SIG-M5 (cell line): ENCODE data around the gene MYLK2.
"Not testable (repeated sequence)": the region's sequence is repeated elsewhere in the genome, so short reads cannot be mapped to it uniquely, and the experiment has no call there.

ENCODE experiments used
- DNase-seq: peaks from one replicate; lab custom pipeline; 2025; lab: John Stamatoyannopoulos, UW

MYLK2 gene

GRCh38 chr20:31819083-31819784 lies at the start of gene MYLK2:
Gene MYLK2 (plus strand): TSS chr20:31819356. CDS start chr20:31819581, 225 bp downstream.
- no peak for DNase-seq

- no peak for DNase-seq
Observed at GRCh38 chr20:31769681-31770080, 49.5 kb upstream of the MYLK2 start.

- DNase-seq = no peak
Observed at GRCh38 chr20:31770243-31770642, 48.9 kb upstream of the MYLK2 start.

GRCh38 chr20:31774408-31774807 lies 44.7 kb upstream of the MYLK2 start:
- DNase-seq = no peak

- no peak for DNase-seq
Observed at GRCh38 chr20:31780839-31781238, 38.3 kb upstream of the MYLK2 start.

- DNase-seq = no peak
Observed at GRCh38 chr20:31781945-31782344, 37.2 kb upstream of the MYLK2 start.

GRCh38 chr20:31784354-31785044 lies 34.7 kb upstream of the MYLK2 start:
- no peak for DNase-seq

GRCh38 chr20:31785089-31785488 lies 34.1 kb upstream of the MYLK2 start:
- DNase-seq = no peak

- no peak for DNase-seq
Observed at GRCh38 chr20:31788578-31788977, 30.6 kb upstream of the MYLK2 start.

GRCh38 chr20:31790401-31790800 lies 28.8 kb upstream of the MYLK2 start:
- no peak for DNase-seq

GRCh38 chr20:31797364-31797763 lies 21.8 kb upstream of the MYLK2 start:
- DNase-seq = no peak

GRCh38 chr20:31801508-31801907 lies 17.6 kb upstream of the MYLK2 start:
- DNase-seq = no peak

- DNase-seq = no peak
Observed at GRCh38 chr20:31803552-31804291, 15.4 kb upstream of the MYLK2 start.

GRCh38 chr20:31806564-31807355 lies 12.4 kb upstream of the MYLK2 start:
- DNase-seq = no peak

- DNase-seq = no peak
Observed at GRCh38 chr20:31808481-31808880, 10.7 kb upstream of the MYLK2 start.

- DNase-seq = no peak
Observed at GRCh38 chr20:31809661-31810060, 9.5 kb upstream of the MYLK2 start.

- no peak for DNase-seq
Observed at GRCh38 chr20:31811198-31811597, 8.0 kb upstream of the MYLK2 start.

GRCh38 chr20:31811796-31812728 lies 7.1 kb upstream of the MYLK2 start:
- DNase-seq = no peak

GRCh38 chr20:31813611-31814010 lies 5.5 kb upstream of the MYLK2 start:
- no peak for DNase-seq

GRCh38 chr20:31814142-31814541 lies 5.0 kb upstream of the MYLK2 start:
- not testable (repeated sequence) for DNase-seq
